Right ventricle myocardium inferior (tissue), 1 donor: Measurements from ENCODE around the gene CSGALNACT2. TPM values are rescaled to one million over a fixed set of nuclear protein-coding genes. Genes with fewer than 3 reads are reported as not detected.
"Not testable (repeated sequence)": the region's sequence is repeated elsewhere in the genome, so short reads cannot be mapped to it uniquely, and the experiment has no call there.

ENCODE experiments used
- ATAC-seq: fragments of 200-7000 bp; cut with Tn5 transposase; one replicate; pipeline ENCODE4 v1.9.1; 2020; ENCODE audit warnings: mild to moderate bottlenecking, moderate library complexity
- DNase-seq: peaks from one replicate; pipeline ENCODE4 v3.0.0; 2021; ENCODE audit errors: missing footprints
- intact Hi-C: fragments of 100-400 bp; cut with DNase I; formaldehyde crosslinking; loops from one replicate; pipeline ENCODE4 v1.11.0; 2022
- total RNA-seq: library from RNA; stranded (reverse); fragmentation: NEBNext Ultra II Directional; extraction: Animal tissue kit (Norgen Biotek cat#: 25700); gene quantifications from one replicate; pipeline ENCODE4 v1.2.1, GENCODE V29; 2021
- donor health status: DM: no; HTN: yes; CAD: no; lungs with severe emphysema.

CSGALNACT2 gene
- total RNA-seq, 1 donor from 2014 or later = 8.1 TPM

- DNase-seq = peak; percentile 27
- intact Hi-C loops = no loop called here
- no peak for ATAC-seq
Measured at GRCh38 chr10:43218951-43219837, 80.9 kb downstream of the CSGALNACT2 start.

GRCh38 chr10:43219848-43220247 lies 81.6 kb downstream of the CSGALNACT2 start:
- intact Hi-C loops = no loop called here
- DNase-seq (peak; percentile 49), ATAC-seq (no peak)

- intact Hi-C loops = not testable (repeated sequence)
- peak; percentile 27 for DNase-seq
Measured at GRCh38 chr10:43220251-43220650, 82.0 kb downstream of the CSGALNACT2 start.

GRCh38 chr10:43220657-43221418 lies 82.6 kb downstream of the CSGALNACT2 start:
- DNase-seq (peak; percentile 26), ATAC-seq (no peak)
- intact Hi-C loops = no loop called here

More at GRCh38 chr10:43220251-43220650, 82.0 kb downstream of the CSGALNACT2 start:
- not testable (repeated sequence) for ATAC-seq

- DNase-seq (peak; percentile 45), ATAC-seq (no peak)
- intact Hi-C loops = no loop called here
Measured at GRCh38 chr10:43221419-43222209, 83.4 kb downstream of the CSGALNACT2 start.

- ATAC-seq (no peak), DNase-seq (peak; percentile 13)
- intact Hi-C loops = no loop called here
Measured at GRCh38 chr10:43222210-43222720, 84.0 kb downstream of the CSGALNACT2 start.

GRCh38 chr10:43223056-43223455 lies 84.8 kb downstream of the CSGALNACT2 start:
- DNase-seq = no peak
- intact Hi-C loops = no loop called here
- no peak for ATAC-seq

GRCh38 chr10:43224321-43224720 lies 86.1 kb downstream of the CSGALNACT2 start:
- intact Hi-C loops = no loop called here
- no peak for DNase-seq
- ATAC-seq = no peak

GRCh38 chr10:43225004-43225786 lies 87.0 kb downstream of the CSGALNACT2 start:
- intact Hi-C loops = no loop called here
- DNase-seq = peak; percentile 7

GRCh38 chr10:43225787-43226153 lies 87.5 kb downstream of the CSGALNACT2 start:
- ATAC-seq (no peak), DNase-seq (peak; percentile 32)
- intact Hi-C loops = no loop called here

More at GRCh38 chr10:43225004-43225786, 87.0 kb downstream of the CSGALNACT2 start:
- ATAC-seq = no peak

- DNase-seq (peak; percentile 44), ATAC-seq (no peak)
- intact Hi-C loops = no loop called here
Measured at GRCh38 chr10:43226441-43226840, 88.2 kb downstream of the CSGALNACT2 start.

GRCh38 chr10:43226851-43227845 lies 88.9 kb downstream of the CSGALNACT2 start:
- intact Hi-C loops = no loop called here
- DNase-seq (peak; percentile 40), ATAC-seq (peak; percentile 14)

GRCh38 chr10:43227911-43228782 lies 89.9 kb downstream of the CSGALNACT2 start:
- ATAC-seq = no peak
- intact Hi-C loops = no loop called here
- peak; percentile 63 for DNase-seq

GRCh38 chr10:43228783-43229207 lies 90.5 kb downstream of the CSGALNACT2 start:
- intact Hi-C loops = no loop called here
- DNase-seq = peak; percentile 71
- ATAC-seq = no peak

- peak; percentile 62 for DNase-seq
- ATAC-seq = no peak
- intact Hi-C loops = no loop called here
Measured at GRCh38 chr10:43229208-43230061, 91.2 kb downstream of the CSGALNACT2 start.
